ENCODE data around the gene SMAD4. TPM values are rescaled to one million over a fixed set of nuclear protein-coding genes. Genes with fewer than 3 reads are reported as not detected.

SMAD4 gene
- total and polyA plus RNA-seq, 4 donors, result 12.5 to 143 (median 60.6) TPM

DNA sequence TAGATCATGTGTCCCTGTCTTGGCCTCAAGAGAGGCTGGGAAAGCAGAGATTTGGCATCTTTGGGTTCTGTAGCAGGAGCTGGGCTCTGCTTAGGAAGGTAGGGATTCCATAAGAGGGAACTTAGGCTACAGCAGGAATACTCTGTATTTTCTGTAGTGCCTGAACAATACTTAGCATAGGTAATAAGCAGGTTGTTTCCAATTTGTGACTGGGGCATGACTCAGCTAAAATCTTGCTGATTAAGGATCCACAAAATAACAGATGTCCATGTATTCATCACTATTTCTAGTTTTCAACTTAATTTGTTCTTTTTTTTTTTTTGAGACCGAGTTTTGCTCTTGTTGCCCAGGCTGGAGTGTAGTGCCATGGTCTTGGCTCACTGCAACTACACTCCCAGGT, 68.5 kb downstream of the SMAD4 start:
- H3K9ac ChIP-seq (ENCODE audit: insufficient read depth in 1 of 2, low read length in 2 of 2), result no peak overlapping the region
- H3K9me3 ChIP-seq (ENCODE audit: control insufficient read depth in 4 of 4, insufficient read depth in 3 of 4, low read length in 3 of 4), result peaks cover 0 to 2% (median 0%) of the 10 kb centered on the region in 4 donors
- DNase-seq (no peak), ATAC-seq (ENCODE audit: insufficient read depth, low FRiP score) (no peak)
- H3K27me3 ChIP-seq (ENCODE audit: control insufficient read depth in 3 of 3, insufficient read depth in 3 of 3, low read length in 2 of 3), result no peaks in the 10 kb centered on the region
- H3K27ac ChIP-seq (ENCODE audit: low read depth in 1 of 2, low read length in 1 of 2), result no peak overlapping the region
- H3K36me3 ChIP-seq (ENCODE audit: control insufficient read depth in 4 of 4, insufficient read depth in 4 of 4, low read length in 4 of 4), result no peaks in the 10 kb centered on the region
- TF ChIP-seq, protein P1, sequence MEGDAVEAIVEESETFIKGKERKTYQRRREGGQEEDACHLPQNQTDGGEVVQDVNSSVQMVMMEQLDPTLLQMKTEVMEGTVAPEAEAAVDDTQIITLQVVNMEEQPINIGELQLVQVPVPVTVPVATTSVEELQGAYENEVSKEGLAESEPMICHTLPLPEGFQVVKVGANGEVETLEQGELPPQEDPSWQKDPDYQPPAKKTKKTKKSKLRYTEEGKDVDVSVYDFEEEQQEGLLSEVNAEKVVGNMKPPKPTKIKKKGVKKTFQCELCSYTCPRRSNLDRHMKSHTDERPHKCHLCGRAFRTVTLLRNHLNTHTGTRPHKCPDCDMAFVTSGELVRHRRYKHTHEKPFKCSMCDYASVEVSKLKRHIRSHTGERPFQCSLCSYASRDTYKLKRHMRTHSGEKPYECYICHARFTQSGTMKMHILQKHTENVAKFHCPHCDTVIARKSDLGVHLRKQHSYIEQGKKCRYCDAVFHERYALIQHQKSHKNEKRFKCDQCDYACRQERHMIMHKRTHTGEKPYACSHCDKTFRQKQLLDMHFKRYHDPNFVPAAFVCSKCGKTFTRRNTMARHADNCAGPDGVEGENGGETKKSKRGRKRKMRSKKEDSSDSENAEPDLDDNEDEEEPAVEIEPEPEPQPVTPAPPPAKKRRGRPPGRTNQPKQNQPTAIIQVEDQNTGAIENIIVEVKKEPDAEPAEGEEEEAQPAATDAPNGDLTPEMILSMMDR (IDR thresholded peaks at IDR 0.05; ENCODE audit: control extremely low read depth, extremely low read depth), result no peak
- H3K4me1 ChIP-seq (ENCODE audit: control insufficient read depth in 5 of 5, insufficient read depth in 5 of 5, low read length in 5 of 5), result no peaks in the 10 kb centered on the region
- H3K4me3 ChIP-seq, result no peak overlapping the region
- 92% methylated on average over 1 of the region's 1 CpG for WGBS, 2 donors

DNA sequence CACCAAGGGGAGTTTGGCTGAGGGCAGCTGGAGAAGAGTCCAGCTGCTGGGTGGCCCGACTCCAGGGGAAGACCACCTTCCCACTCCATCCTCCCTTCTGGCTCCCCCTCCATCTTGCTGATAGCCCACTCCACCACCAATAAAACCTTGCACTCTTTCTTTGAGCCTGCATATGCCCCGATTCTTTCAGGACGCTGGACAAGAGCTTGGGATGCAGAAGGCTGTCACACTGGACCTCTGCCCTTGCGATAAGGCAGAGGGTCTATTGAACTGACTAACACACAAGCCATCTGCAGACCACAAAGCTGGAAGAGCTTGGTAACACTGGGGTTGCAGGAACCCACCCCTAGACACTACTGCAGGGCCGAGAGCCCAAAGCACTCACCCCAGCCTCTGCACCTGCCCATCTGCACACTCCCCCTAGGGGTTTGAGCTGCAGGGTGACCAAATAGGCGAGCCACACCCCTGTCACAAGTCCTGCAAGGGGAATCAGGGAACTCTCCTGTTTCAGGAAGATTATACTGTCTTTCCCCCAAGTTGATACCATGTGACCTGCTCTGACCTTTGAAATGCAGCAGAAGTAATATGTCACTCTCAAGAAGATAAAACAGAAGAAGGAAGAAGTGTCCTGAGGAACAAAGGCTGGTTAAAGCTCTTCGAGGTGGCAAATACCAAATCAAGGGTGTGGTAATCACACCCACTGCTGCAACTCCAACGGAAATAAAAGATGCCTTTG, 70.5 kb downstream of the SMAD4 start:
- no peaks in the 10 kb centered on the region for H3K4me1 ChIP-seq (ENCODE audit: control insufficient read depth in 5 of 5, insufficient read depth in 5 of 5, low read length in 5 of 5)
- ATAC-seq (ENCODE audit: insufficient read depth, low FRiP score) (no peak), DNase-seq (no peak)
- peaks cover 0 to 2% (median 0%) of the 10 kb centered on the region in 4 donors for H3K9me3 ChIP-seq (ENCODE audit: control insufficient read depth in 4 of 4, insufficient read depth in 3 of 4, low read length in 3 of 4)
- H3K9ac ChIP-seq (ENCODE audit: insufficient read depth in 1 of 2, low read length in 2 of 2), result no peak overlapping the region
- TF ChIP-seq, protein P1 (IDR thresholded peaks at IDR 0.05; ENCODE audit: control extremely low read depth, extremely low read depth), result no peak
- H3K27me3 ChIP-seq (ENCODE audit: control insufficient read depth in 3 of 3, insufficient read depth in 3 of 3, low read length in 2 of 3), result no peaks in the 10 kb centered on the region
- H3K27ac ChIP-seq (ENCODE audit: low read depth in 1 of 2, low read length in 1 of 2), result no peak overlapping the region
- WGBS, 2 donors, result 87 to 88% methylated on average over 8 of the region's 8 CpGs
- H3K36me3 ChIP-seq (ENCODE audit: control insufficient read depth in 4 of 4, insufficient read depth in 4 of 4, low read length in 4 of 4), result no peaks in the 10 kb centered on the region
- no peak overlapping the region for H3K4me3 ChIP-seq

DNA sequence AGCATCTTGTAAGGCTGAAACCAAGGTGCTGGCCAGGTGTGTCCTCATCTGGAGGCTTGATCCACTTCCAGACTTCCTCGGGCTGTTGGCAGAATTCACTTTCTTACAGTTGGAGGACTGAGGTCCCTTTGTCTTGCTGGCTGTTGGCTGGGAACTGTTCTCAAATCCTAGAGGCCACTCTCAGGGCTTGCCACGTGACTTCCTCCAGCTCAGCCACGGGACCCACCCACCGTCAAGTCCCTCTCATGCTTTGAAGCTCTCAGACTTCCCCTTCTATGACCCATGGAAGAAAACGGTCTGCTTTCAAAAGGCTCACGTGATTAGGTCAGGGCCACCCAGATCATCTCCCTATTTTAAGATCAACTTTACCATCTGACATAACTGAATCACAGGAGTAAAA, 77.1 kb downstream of the SMAD4 start:
- DNase-seq (no peak), ATAC-seq (ENCODE audit: insufficient read depth, low FRiP score) (no peak)
- WGBS, 2 donors, result 38 to 44% methylated on average over 6 of the region's 6 CpGs
- TF ChIP-seq, protein P1 (IDR thresholded peaks at IDR 0.05; ENCODE audit: control extremely low read depth, extremely low read depth), result no peak
- H3K36me3 ChIP-seq (ENCODE audit: control insufficient read depth in 4 of 4, insufficient read depth in 4 of 4, low read length in 4 of 4), result no peaks in the 10 kb centered on the region
- H3K27ac ChIP-seq (ENCODE audit: low read depth in 1 of 2, low read length in 1 of 2), result no peak overlapping the region
- H3K4me3 ChIP-seq, result no peak overlapping the region
- no peaks in the 10 kb centered on the region for H3K4me1 ChIP-seq (ENCODE audit: control insufficient read depth in 5 of 5, insufficient read depth in 5 of 5, low read length in 5 of 5)
- no peaks in the 10 kb centered on the region for H3K9me3 ChIP-seq (ENCODE audit: control insufficient read depth in 4 of 4, insufficient read depth in 3 of 4, low read length in 3 of 4)
- no peak overlapping the region for H3K9ac ChIP-seq (ENCODE audit: insufficient read depth in 1 of 2, low read length in 2 of 2)
- H3K27me3 ChIP-seq (ENCODE audit: control insufficient read depth in 3 of 3, insufficient read depth in 3 of 3, low read length in 2 of 3), result no peaks in the 10 kb centered on the region

Data from lung (tissue), 12 donors.